ENCODE data around the gene NLRP3. TPM values are rescaled to one million over a fixed set of nuclear protein-coding genes. Genes with fewer than 3 reads are reported as not detected.

NLRP3 gene
- total and polyA plus RNA-seq, 10 of the 15 experiments (the other 5 are each of a cell fraction or from before 2014, with no cell fraction given) = 1.8 to 10.4 (median 5.0) TPM

- CTCF ChIA-PET = interaction anchor here (1.4 kb wide), 1 partner anchor 22 kb away, joined by 4 read pairs; no protein-coding TSS in a partner anchor
- BruUV-seq (replicated peaks) = no TSS peak
- RAD21 ChIA-PET (ENCODE audit: unreplicated experiment) = interaction anchor here (1.2 to 1.6 kb wide), 3 partner anchors 9 to 35 kb away, joined by 3 to 4 read pairs (median 3); no protein-coding TSS in a partner anchor
- no peaks in the 10 kb centered on the region for H3K36me3 ChIP-seq (ENCODE audit: control insufficient read depth in 2 of 2, insufficient read depth in 2 of 2, low read length in 1 of 2)
- SMC1A ChIA-PET (ENCODE audit: uncharacterized antibody, unreplicated experiment) = interaction anchor here (1.4 to 3.1 kb wide), 4 partner anchors 9 to 119 kb away, joined by 3 to 13 read pairs (median 4); no protein-coding TSS in a partner anchor
- ATAC-seq (peak; percentile 80), DNase-seq (ENCODE audit: low read depth, low spot score) (no peak), FAIRE-seq (no peak)
- WGBS (ENCODE audit: insufficient coverage, insufficient replicate concordance, low lambda C conversion rate, missing lambda C conversion rate) = 1% methylated on average over 6 of the region's 6 CpGs
- no peak overlapping the region for H3K9ac ChIP-seq (ENCODE audit: control insufficient read depth, insufficient read depth, low read length)
- in situ Hi-C loops (cut with MboI) (loop anchor here (25.0 kb wide), 1 partner anchor 1069 kb away; the partner anchor contains the start of gene OR2T2), intact Hi-C loops (cut with micrococcal nuclease; ENCODE audit: unreplicated experiment) (no loop called here)
- peaks cover 6% of the 10 kb centered on the region; the same call in 2 of the 3 replicates for H3K9me3 ChIP-seq (replicated peaks; ENCODE audit: control insufficient read depth, insufficient read depth, low read length)
- no peaks in the 10 kb centered on the region for H4K20me1 ChIP-seq (ENCODE audit: control insufficient read depth, insufficient read depth)
- H3K4me2 ChIP-seq (ENCODE audit: control insufficient read depth, insufficient read depth) = no peak overlapping the region
- POLR2A ChIA-PET = interaction anchor here (0.7 to 1.4 kb wide), 4 partner anchors 10 to 204 kb away, joined by 3 read pairs; no protein-coding TSS in a partner anchor
- H3K4me3 ChIP-seq = no peak overlapping the region
- no peaks in the 10 kb centered on the region for H3K79me2 ChIP-seq (ENCODE audit: control insufficient read depth, insufficient read depth, low read length)
- no peaks in the 10 kb centered on the region for H3K27me3 ChIP-seq (replicated peaks in 1 of 2; ENCODE audit: control insufficient read depth in 2 of 2, insufficient read depth in 2 of 2, low read length in 1 of 2)
- H3K4me1 ChIP-seq (ENCODE audit: control insufficient read depth, insufficient read depth, low read length) = no peaks in the 10 kb centered on the region
- H2AFZ ChIP-seq (ENCODE audit: control insufficient read depth, low read depth, low read length) = no peak overlapping the region
- H3K27ac ChIP-seq (ENCODE audit: control insufficient read depth, insufficient read depth) = no peak overlapping the region
- TF ChIP-seq EZH2 (IDR thresholded peaks at IDR 0.05; ENCODE audit: borderline replicate concordance, control insufficient read depth, low read depth, low read length) (no peak), MTA3 (IDR thresholded peaks at IDR 0.05; ENCODE audit: borderline replicate concordance, low read length) (no peak), GABPA (IDR thresholded peaks at IDR 0.05; ENCODE audit: low read depth) (no peak), CUX1 (IDR thresholded peaks at IDR 0.05; ENCODE audit: insufficient replicate concordance, low read depth, low read length) (no peak), ZNF592 (IDR thresholded peaks at IDR 0.05) (peak; percentile 99), PKNOX1 (IDR thresholded peaks at IDR 0.05) (no peak), MYB (IDR thresholded peaks at IDR 0.05; ENCODE audit: borderline replicate concordance, low read depth, low read length) (no peak), GATAD2B (conservative IDR thresholded peaks at IDR 0.05; ENCODE audit: low read depth) (no peak), SRF (IDR thresholded peaks at IDR 0.05; ENCODE audit: low read depth in 2 of 2, low read length in 2 of 2) (peak in 1 of 2 experiments; percentile 65; a peak in 1 of 4 replicates)
These were observed 48.1 kb upstream of the NLRP3 start for GRCh38 chr1:247367786-247368422.
